ENCODE data around the gene MEAF6.

DNA sequence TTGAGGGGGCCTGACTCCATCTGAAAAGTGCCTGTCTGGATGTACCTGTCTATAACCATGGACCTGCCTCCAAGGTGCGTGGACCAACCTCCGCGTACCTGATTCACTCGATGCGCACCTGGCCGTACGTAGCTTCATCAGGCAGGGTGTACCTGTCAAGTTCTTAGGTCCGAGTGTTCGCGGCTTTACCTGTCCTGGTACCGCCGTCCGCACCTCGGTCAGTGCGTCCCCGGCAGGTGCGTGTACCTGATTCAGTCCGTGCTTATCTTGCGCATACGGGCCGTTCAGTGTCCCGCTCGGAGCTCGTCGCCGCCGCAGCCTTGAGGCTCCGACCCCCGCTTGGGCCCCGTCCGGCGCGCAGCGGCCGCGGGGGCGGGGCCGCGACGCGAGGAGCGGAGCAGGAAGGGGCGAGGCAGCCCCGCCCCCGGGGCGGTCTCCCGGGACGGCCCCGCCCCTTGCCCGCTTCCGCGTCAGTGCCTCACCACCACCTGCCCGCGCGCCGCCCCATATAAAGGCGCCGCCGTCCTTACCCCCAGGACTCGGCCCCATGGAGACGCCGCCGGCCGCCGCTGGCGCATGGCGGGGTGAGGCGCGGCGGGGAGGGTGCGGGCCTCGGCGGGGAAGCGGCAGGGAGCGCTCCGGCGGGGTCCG is 40.4 kb downstream of the MEAF6 start, which contains the start of gene ZC3H12A:
- TF ChIP-seq POLR2AphosphoS5 (IDR thresholded peaks at IDR 0.05; ENCODE audit: low read depth, low read length) (peak; percentile 93), POLR2A (IDR thresholded peaks at IDR 0.05; ENCODE audit: low read depth, low read length) (peak; percentile 98), TAF1 (IDR thresholded peaks at IDR 0.05; ENCODE audit: borderline replicate concordance, low read depth, low read length) (peak; percentile 84)

All from GM12892 (cell line).